HG03066 (cell line): ENCODE measurements around the gene MYOF.
"Not testable (repeated sequence)": the region's sequence is repeated elsewhere in the genome, so short reads cannot be mapped to it uniquely, and the experiment has no call there.

Experiments
- ATAC-seq: cut with Tn5 transposase; IDR thresholded peaks from one replicate; pipeline ENCODE4 v1.9.1; 2021; ENCODE audit warnings: low read depth; ENCODE audit not compliant: unreplicated experiment

MYOF gene

DNA sequence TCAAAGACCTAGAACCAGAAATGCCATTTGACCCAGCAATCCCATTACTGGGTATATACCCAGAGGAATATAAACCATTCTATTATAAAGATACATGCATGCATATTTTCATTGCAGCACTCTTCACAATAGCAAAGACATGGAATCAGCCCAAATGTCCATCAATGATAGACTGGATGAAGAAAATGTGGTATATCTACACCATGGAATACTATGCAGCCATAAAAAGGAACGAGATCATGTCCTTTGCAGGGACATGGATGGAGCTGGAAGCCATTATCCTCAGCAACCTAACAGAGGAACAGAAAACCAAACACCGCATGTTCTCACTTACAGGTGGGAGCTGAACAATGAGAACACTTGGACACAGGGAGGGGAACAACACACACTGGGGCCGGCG lies 123.7 kb downstream of the MYOF start:
- not testable (repeated sequence) for ATAC-seq

GRCh38 chr10:93357680-93358079 lies 124.5 kb downstream of the MYOF start:
- ATAC-seq, result no peak

- ATAC-seq, result no peak
These were observed 125.6 kb downstream of the MYOF start for GRCh38 chr10:93356516-93356915.

DNA sequence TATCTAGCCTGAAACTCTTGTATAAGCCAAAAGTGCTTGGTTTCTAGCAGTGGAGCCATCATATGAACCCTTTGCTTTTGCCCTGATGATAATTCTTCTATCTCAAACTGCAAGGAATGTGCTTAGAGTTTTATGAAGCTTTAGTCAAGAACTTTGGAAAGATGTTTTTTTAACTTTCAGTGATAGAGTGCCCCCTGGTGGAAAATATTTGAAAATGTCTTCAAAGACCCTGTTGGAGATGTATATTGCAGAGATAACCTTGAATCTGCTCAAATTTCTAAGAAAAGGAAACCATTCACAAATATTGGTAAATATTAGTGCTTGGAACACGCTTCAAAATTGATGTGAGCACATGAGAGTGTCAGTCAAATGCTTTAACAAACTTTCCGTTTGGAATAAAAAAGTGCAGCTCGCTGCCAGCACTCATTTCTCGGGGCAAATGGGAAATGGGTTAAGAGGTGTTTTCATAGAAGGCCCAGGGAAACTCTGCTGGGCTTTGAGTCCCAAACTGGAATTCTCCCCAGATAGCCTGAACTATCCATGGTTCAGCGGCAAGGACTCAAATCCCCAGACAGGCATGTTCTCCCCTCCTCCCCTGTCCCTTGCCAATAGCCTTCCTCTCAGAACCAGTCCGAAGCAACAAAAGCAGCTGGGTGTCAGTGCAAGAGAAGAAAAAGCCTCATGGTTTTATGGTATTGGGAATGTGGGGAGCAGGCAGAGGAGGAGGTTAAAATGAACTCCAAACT lies 129.3 kb downstream of the MYOF start:
- ATAC-seq, result no peak

GRCh38 chr10:93346694-93347093 lies 135.4 kb downstream of the MYOF start:
- ATAC-seq, result no peak

- ATAC-seq, result no peak
These were observed 136.0 kb downstream of the MYOF start for GRCh38 chr10:93346108-93346507.

DNA sequence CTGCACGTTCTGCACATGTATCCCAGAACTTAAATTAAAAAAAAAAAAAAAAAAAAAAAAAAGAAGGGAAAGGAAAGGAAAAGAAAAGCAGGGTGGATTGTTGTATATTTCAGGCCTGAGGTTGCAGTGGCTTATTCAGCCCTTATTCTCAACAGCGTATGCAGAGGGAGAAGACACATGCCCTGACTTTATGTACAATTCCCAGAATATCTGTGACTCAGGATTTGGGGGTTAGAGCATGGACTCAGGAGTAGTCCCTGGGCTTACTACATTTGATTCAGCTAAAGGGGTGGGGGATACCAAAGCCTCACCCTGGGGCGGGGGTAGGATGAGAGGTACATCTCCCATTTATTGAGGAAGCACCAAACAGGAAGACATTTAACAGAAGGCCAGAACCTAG lies 137.4 kb downstream of the MYOF start:
- ATAC-seq, result no peak

DNA sequence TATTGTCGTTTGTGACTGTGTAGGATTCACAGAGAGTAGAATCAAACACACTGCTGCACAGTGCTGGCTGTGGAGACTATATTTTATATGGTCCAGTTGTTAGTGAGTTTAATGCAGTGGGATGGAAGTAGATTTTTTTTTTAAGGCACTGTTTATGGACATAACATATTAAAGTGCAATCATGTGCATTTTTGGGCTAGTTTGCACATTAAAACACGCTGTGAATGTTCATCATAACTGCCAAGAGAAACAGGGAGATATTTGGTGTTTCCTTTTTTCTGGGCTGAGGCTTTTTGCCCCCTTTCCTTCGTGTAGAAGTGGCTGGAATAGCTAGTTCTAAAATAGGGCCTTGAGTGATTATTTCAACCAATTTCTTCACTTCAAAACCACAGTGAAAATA lies 139.2 kb downstream of the MYOF start:
- ATAC-seq, result no peak

DNA sequence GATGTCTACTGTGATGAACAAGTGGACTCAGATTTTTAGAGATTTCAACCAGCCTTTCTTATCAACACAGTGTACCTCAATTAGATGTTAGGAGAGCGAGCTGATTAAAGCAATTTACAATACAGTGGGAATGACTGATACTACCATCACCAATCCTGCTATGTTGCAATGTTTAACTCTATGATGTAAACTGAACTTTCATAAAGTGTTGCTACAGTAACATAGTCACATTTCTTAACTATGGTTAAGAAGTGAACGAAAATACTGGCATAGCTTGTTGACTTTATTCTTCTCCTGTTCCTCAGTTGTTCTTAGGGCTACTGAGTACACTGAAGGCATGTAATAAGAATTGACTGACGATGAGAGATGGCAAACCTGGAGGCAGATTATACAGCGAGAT lies 139.8 kb downstream of the MYOF start:
- no peak for ATAC-seq

GRCh38 chr10:93337309-93337721 lies 144.8 kb downstream of the MYOF start:
- ATAC-seq, result no peak

DNA sequence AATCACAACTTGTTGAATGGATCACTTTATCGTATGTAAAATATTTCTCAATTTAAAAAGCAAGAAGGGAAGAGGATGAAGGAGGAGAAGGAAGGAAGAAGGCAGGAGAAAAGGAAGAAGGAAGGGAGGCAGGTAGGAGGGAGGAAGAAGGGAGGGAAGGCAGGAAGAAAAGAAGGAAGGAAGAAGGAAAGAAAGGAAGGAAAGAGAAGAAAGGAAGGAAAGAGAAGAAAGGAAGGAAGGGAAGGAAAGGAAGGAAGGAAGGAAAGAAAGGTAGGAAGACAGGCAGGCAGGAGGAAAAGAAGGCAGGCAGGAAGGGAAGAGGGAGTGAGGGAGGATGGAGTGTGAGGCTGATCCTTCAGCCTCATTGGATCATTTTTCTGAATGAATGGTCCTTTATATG lies 145.5 kb downstream of the MYOF start:
- no peak for ATAC-seq

GRCh38 chr10:93336110-93336509 lies 146.0 kb downstream of the MYOF start:
- ATAC-seq, result no peak

DNA sequence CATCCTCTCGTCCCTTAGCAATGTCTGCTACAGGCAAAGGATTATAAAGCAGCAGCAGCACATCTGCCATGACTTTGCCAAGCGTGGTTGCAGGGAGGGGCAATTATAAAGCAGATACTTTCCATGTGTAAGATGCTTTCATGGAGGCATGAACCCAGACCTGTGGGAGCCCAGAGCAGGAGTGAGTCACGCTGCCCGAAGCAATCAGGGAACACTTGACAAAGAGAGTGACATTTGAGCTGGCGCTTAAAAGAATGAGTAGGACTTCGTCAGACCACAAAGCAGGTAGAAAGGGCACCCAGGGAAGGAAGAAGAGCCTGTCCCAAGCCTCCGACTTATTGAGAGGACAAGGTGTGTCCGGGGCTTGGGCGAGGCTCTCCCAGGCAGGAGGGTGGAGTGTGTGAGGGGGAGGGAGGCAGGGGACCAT lies 147.2 kb downstream of the MYOF start:
- ATAC-seq, result no peak

- no peak for ATAC-seq
These were observed 148.0 kb downstream of the MYOF start for GRCh38 chr10:93334181-93334580.

- ATAC-seq, result no peak
These were observed 148.7 kb downstream of the MYOF start for GRCh38 chr10:93333278-93333978.

DNA sequence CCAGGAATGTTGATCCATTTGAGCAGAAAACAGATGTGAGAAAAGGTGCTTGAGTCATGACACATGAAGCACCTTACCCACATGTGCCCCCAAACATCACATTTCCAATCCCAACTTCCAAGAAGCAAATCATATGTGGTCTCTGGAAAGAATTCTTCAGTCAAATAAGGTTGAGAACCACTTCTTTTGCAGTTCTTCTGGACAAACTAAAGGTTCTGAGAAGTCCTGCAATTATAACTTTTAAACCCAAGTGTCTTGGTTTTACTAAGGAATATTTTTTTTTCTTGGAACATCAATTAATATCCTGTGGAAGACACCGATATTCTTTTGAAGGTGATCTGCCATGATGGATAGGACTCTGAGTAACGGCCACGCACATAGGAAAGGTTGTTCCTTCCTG lies 151.3 kb downstream of the MYOF start:
- no peak for ATAC-seq

- no peak for ATAC-seq
These were observed 162.2 kb downstream of the MYOF start for GRCh38 chr10:93319896-93320295.

- ATAC-seq, result no peak
These were observed 163.0 kb downstream of the MYOF start for GRCh38 chr10:93319096-93319495.

GRCh38 chr10:93315246-93315645 lies 166.9 kb downstream of the MYOF start:
- no peak for ATAC-seq

DNA sequence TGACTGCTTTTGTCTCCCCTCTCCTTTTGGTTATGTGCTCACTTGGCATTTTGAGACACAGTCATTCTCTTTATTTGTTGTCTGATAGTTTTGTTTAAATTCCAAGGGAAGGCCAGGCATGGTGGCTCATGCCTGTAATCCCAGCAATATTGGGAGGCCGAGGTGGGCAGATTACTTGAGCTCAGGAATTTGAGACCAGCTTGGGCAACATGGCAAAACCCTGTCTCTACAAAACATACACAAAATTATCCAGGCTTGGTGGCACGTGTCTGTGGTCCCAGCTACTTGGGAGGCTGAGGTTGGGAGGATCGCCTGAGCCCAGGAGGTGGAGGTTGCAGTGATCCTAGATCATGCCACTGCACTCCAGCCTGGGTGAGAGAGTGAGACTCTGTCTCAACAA lies 167.5 kb downstream of the MYOF start:
- ATAC-seq, result not testable (repeated sequence)

DNA sequence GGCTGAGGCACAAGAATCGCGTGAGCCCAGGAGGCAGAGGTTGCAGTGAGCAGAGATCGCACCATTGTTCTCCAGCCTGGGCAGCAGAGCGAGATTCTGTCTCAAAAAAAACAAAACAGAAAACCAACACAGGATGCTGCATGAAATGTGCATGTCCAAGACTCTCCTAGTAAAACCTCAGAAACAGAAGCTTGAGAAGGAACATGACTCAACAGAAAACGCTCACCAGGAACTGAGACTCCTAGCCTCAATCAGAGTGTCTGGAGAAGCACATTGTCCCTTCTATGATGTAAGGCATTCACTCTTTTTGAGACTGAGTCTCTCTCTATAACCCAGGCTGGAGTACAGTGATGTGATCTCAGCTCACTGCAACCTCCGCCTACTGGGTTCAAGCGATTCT lies 168.3 kb downstream of the MYOF start:
- ATAC-seq, result no peak

- no peak for ATAC-seq
These were observed 173.1 kb downstream of the MYOF start for GRCh38 chr10:93309062-93309461.
